Common myeloid progenitor, CD34-positive (primary cell): Measurements from ENCODE around the gene ZSCAN25.
"Not testable (repeated sequence)": the region's sequence is repeated elsewhere in the genome, so short reads cannot be mapped to it uniquely, and the experiment has no call there.

Source experiments
- CTCF ChIA-PET: fragments of 350-600 bp; sonication (Branson Sonifier 250); formaldehyde crosslinking; loops from one replicate; lab custom pipeline; 2021; ENCODE audit warnings: antibody characterized with exemption; lab: Charles Lee
- POLR2A ChIA-PET: fragments of 350-600 bp; sonication (Branson Sonifier 250); formaldehyde crosslinking; loops from one replicate; lab custom pipeline; 2021; ENCODE audit warnings: antibody characterized with exemption; lab: Charles Lee
- DNase-seq, 3 donors: peaks; one replicate each; pipeline versions ENCODE4 v3.0.0 to v3.0.0-alpha.2; 2013
- H3K27ac ChIP-seq, 2 experiments: 1 replicate in 1 of 2; 2 replicates in 1 of 2; pipeline ENCODE4 v1.7.0; 2013; ENCODE audit warnings: inconsistent platforms in 2 of 2, low read length in 2 of 2, mild to moderate bottlenecking in 2 of 2, low read depth in 1 of 2, moderate library complexity in 1 of 2; ENCODE audit not compliant: severe bottlenecking in 2 of 2, insufficient read depth in 1 of 2, poor library complexity in 1 of 2
- H3K27me3 ChIP-seq, 5 experiments: replicated peaks in 2 of 5; 1 replicate in 3 of 5; 2 replicates in 2 of 5; pipeline versions ENCODE4 v1.6.1 to v1.7.0; 2013; ENCODE audit warnings: low read length in 4 of 5, mild to moderate bottlenecking in 2 of 5, moderate library complexity in 2 of 5, inconsistent platforms in 1 of 5; ENCODE audit not compliant: insufficient read depth in 5 of 5, control insufficient read depth in 4 of 5
- H3K36me3 ChIP-seq, 4 experiments: 1 replicate in 2 of 4; 2 replicates in 2 of 4; pipeline versions ENCODE4 v1.6.1 to v1.7.0; 2013; ENCODE audit warnings: low read length in 3 of 4, control low read depth in 1 of 4, mild to moderate bottlenecking in 1 of 4; ENCODE audit not compliant: control insufficient read depth in 4 of 4, insufficient read depth in 4 of 4
- H3K4me1 ChIP-seq, 4 experiments: 1 replicate in 3 of 4; 2 replicates in 1 of 4; pipeline versions ENCODE4 v1.6.1 to v1.7.1; 2013; ENCODE audit warnings: low read length in 3 of 4, mild to moderate bottlenecking in 3 of 4, control low read depth in 1 of 4, inconsistent platforms in 1 of 4, moderate library complexity in 1 of 4; ENCODE audit not compliant: control insufficient read depth in 4 of 4, insufficient read depth in 4 of 4; ENCODE audit errors: control extremely low read depth in 1 of 4
- H3K4me3 ChIP-seq, 7 experiments: 1 replicate in 4 of 7; 2 replicates in 3 of 7; pipeline versions ENCODE4 v1.5.1 to v1.7.0; 2013; ENCODE audit warnings: mild to moderate bottlenecking in 7 of 7, low read length in 6 of 7, moderate library complexity in 6 of 7, inconsistent platforms in 2 of 7, low read depth in 2 of 7, control low read depth in 1 of 7; ENCODE audit not compliant: insufficient read depth in 4 of 7, control insufficient read depth in 1 of 7; ENCODE audit errors: extremely low read depth in 1 of 7
- H3K9me3 ChIP-seq, 5 experiments: 1 replicate in 4 of 5; 2 replicates in 1 of 5; pipeline versions ENCODE4 v1.6.1 to v1.7.1; 2013; ENCODE audit warnings: low read length in 4 of 5, mild to moderate bottlenecking in 2 of 5, inconsistent platforms in 1 of 5, low read depth in 1 of 5, moderate library complexity in 1 of 5; ENCODE audit not compliant: control insufficient read depth in 4 of 5, insufficient read depth in 2 of 5; ENCODE audit errors: control extremely low read depth in 1 of 5
- WGBS: methylation state at CpG from one replicate; pipeline ENCODE4 v1.1.5; 2013; ENCODE audit not compliant: insufficient coverage; 5-methylcytosine and 5-hydroxymethylcytosine counted together

The ZSCAN25 gene

GRCh38 chr7:99653269-99653668, 36.5 kb downstream of the ZSCAN25 start:
- H3K4me3 ChIP-seq, H3K36me3 ChIP-seq, H3K4me1 ChIP-seq, CTCF ChIA-PET, H3K9me3 ChIP-seq, H3K27ac ChIP-seq, H3K27me3 ChIP-seq, DNase-seq: not testable (repeated sequence)
- POLR2A ChIA-PET = interaction anchor here (0.6 kb wide), 1 partner anchor 392 kb away, joined by 5 read pairs; no protein-coding TSS in a partner anchor
- no CpG with 5 or more reads among the region's 4 CpGs for WGBS

GRCh38 chr7:99653754-99654153, 37.0 kb downstream of the ZSCAN25 start:
- H3K36me3 ChIP-seq = no peaks in the 10 kb centered on the region
- no peaks in the 10 kb centered on the region for H3K4me1 ChIP-seq
- WGBS = 100% methylated on average over 2 of the region's 3 CpGs
- no peaks in the 10 kb centered on the region for H3K27me3 ChIP-seq
- H3K4me3 ChIP-seq = no peak overlapping the region
- no peak overlapping the region for H3K27ac ChIP-seq
- DNase-seq = no peak
- POLR2A ChIA-PET = interaction anchor here (0.6 kb wide), 1 partner anchor 392 kb away, joined by 5 read pairs; no protein-coding TSS in a partner anchor
- CTCF ChIA-PET = no interaction called here
- peaks cover 0 to 2% (median 0%) of the 10 kb centered on the region in 5 experiments for H3K9me3 ChIP-seq

- no CpG with 5 or more reads among the region's 3 CpGs for WGBS
- H3K9me3 ChIP-seq, H3K27me3 ChIP-seq, CTCF ChIA-PET, DNase-seq, POLR2A ChIA-PET, H3K27ac ChIP-seq, H3K4me3 ChIP-seq, H3K36me3 ChIP-seq, H3K4me1 ChIP-seq: not testable (repeated sequence)
Measured at GRCh38 chr7:99654626-99655025, 37.9 kb downstream of the ZSCAN25 start.

GRCh38 chr7:99657879-99658278, 41.1 kb downstream of the ZSCAN25 start:
- WGBS = 100% methylated on average over 2 of the region's 5 CpGs
- POLR2A ChIA-PET, DNase-seq, CTCF ChIA-PET, H3K4me3 ChIP-seq, H3K9me3 ChIP-seq, H3K4me1 ChIP-seq, H3K27me3 ChIP-seq, H3K27ac ChIP-seq, H3K36me3 ChIP-seq: not testable (repeated sequence)

- peaks cover 0 to 11% (median 2%) of the 10 kb centered on the region in 4 experiments for H3K4me1 ChIP-seq
- POLR2A ChIA-PET = interaction anchor here (0.7 kb wide), 1 partner anchor 132 kb away, joined by 4 read pairs; no protein-coding TSS in a partner anchor
- H3K27ac ChIP-seq = no peak overlapping the region
- DNase-seq = peak in 1 of 3 donors; percentile 2
- peaks cover 0 to 2% (median 1%) of the 10 kb centered on the region in 5 experiments for H3K9me3 ChIP-seq
- no peak overlapping the region for H3K4me3 ChIP-seq
- peaks cover 0 to 6% (median 0%) of the 10 kb centered on the region in 4 experiments for H3K36me3 ChIP-seq
- no peaks in the 10 kb centered on the region for H3K27me3 ChIP-seq
- CTCF ChIA-PET = no interaction called here
- WGBS = no CpG with 5 or more reads among the region's 3 CpGs
Measured at GRCh38 chr7:99665312-99666012, 48.7 kb downstream of the ZSCAN25 start.

GRCh38 chr7:99666013-99666395, 49.3 kb downstream of the ZSCAN25 start:
- Histone ChIP-seq H3K9me3 (peaks cover 0 to 2% (median 1%) of the 10 kb centered on the region in 5 experiments), H3K4me1 (peaks cover 0 to 11% (median 2%) of the 10 kb centered on the region in 4 experiments), H3K27ac (no peak overlapping the region), H3K27me3 (no peaks in the 10 kb centered on the region), H3K36me3 (peaks cover 0 to 6% (median 0%) of the 10 kb centered on the region in 4 experiments), H3K4me3 (no peak overlapping the region)
- no peak for DNase-seq
- no CpG with 5 or more reads among the region's 1 CpG for WGBS
- ChIA-PET CTCF (no interaction called here), POLR2A (interaction anchor here (0.7 kb wide), 1 partner anchor 132 kb away, joined by 4 read pairs; no protein-coding TSS in a partner anchor)

GRCh38 chr7:99667179-99667578, 50.4 kb downstream of the ZSCAN25 start:
- ChIA-PET CTCF (no interaction called here), POLR2A (no interaction called here)
- peaks cover 0 to 11% (median 2%) of the 10 kb centered on the region in 4 experiments for H3K4me1 ChIP-seq
- H3K9me3 ChIP-seq = peaks cover 0 to 2% (median 1%) of the 10 kb centered on the region in 5 experiments
- DNase-seq = no peak
- 83% methylated on average over 1 of the region's 2 CpGs for WGBS
- H3K36me3 ChIP-seq = peaks cover 0 to 3% (median 0%) of the 10 kb centered on the region in 4 experiments
- H3K4me3 ChIP-seq = no peak overlapping the region
- H3K27ac ChIP-seq = no peak overlapping the region
- H3K27me3 ChIP-seq = no peaks in the 10 kb centered on the region
